Loucy (cell line): Measurements from ENCODE around the gene ZIC1.

ENCODE experiments used
- CTCF ChIP-seq: fragments of 200-600 bp; sonication (generic); conservative IDR thresholded peaks from 2 replicates; pipeline ENCODE4 v1.5.1; 2014; ENCODE audit warnings: mild to moderate bottlenecking, antibody characterized with exemption, low read length
- EZH2phosphoT487 ChIP-seq: fragments of 200-600 bp; IDR thresholded peaks from 2 replicates; pipeline ENCODE4 v1.6.1; 2018; ENCODE audit warnings: antibody characterized with exemption, mild to moderate bottlenecking, moderate library complexity, borderline replicate concordance

GRCh38 chr3:147364771-147365170 is 44.4 kb upstream of the ZIC1 start:
- no peak for TF ChIP-seq CTCF
- no peak for TF ChIP-seq EZH2phosphoT487
